Thymus (tissue), 11 donors: ENCODE data around the gene AGPAT2. TPM values are rescaled to one million over a fixed set of nuclear protein-coding genes. Genes with fewer than 3 reads are reported as not detected.
A peak's percentile ranks its signal among the peaks of the same experiment; 100 is the strongest.

Source experiments
- DNase-seq, 9 donors: peaks; one replicate each; pipeline ENCODE4 v3.0.0-alpha.2; 2013; ENCODE audit warnings: low spot score in 9 of 9, low read depth in 6 of 9, missing footprints in 1 of 9
- H3K27ac ChIP-seq, 2 donors: one replicate each; pipeline ENCODE4 v1.5.1; 2013; ENCODE audit warnings: control low read depth in 1 of 2, low read depth in 1 of 2, low read length in 1 of 2, mild to moderate bottlenecking in 1 of 2, moderate library complexity in 1 of 2
- H3K27me3 ChIP-seq, 2 donors: one replicate each; pipeline ENCODE4 v1.5.1; 2013; ENCODE audit warnings: low read length in 1 of 2; ENCODE audit not compliant: control insufficient read depth in 2 of 2, insufficient read depth in 1 of 2
- H3K36me3 ChIP-seq, 2 donors: one replicate each; pipeline ENCODE4 v1.5.1; 2013; ENCODE audit warnings: low read length in 1 of 2, mild to moderate bottlenecking in 1 of 2, moderate library complexity in 1 of 2; ENCODE audit not compliant: control insufficient read depth in 2 of 2, insufficient read depth in 2 of 2
- H3K4me1 ChIP-seq, 2 donors: one replicate each; pipeline ENCODE4 v1.5.1; 2013; ENCODE audit warnings: low read length in 2 of 2; ENCODE audit not compliant: control insufficient read depth in 2 of 2, insufficient read depth in 2 of 2
- H3K4me3 ChIP-seq, 2 donors: one replicate each; pipeline ENCODE4 v1.5.1; 2013; ENCODE audit warnings: low read length in 2 of 2, control low read depth in 1 of 2, mild to moderate bottlenecking in 1 of 2
- H3K9me3 ChIP-seq, 2 donors: one replicate each; pipeline ENCODE4 v1.5.1; 2013; ENCODE audit warnings: low read length in 1 of 2, mild to moderate bottlenecking in 1 of 2; ENCODE audit not compliant: control insufficient read depth in 2 of 2, insufficient read depth in 1 of 2
- WGBS: extraction: QIAGEN DNeasy Blood & Tissue Kit; methylation state at CpG from one replicate; pipeline ENCODE4 v1.1.7; 2013; 5-methylcytosine and 5-hydroxymethylcytosine counted together
- polyA plus RNA-seq: library from polyadenylated mRNA; stranded (reverse); fragments of 200-250 nt; gene quantifications from one replicate; pipeline ENCODE4 v1.2.3, GENCODE V29; 2013
- total RNA-seq: library from RNA; stranded (reverse); fragments of 120-200 nt; gene quantifications from one replicate; pipeline ENCODE4 v1.2.4, GENCODE V29; 2013
- donor health status: healthy.

Gene AGPAT2
- total and polyA plus RNA-seq, 2 donors, result 8.2 to 28.8 TPM

DNA sequence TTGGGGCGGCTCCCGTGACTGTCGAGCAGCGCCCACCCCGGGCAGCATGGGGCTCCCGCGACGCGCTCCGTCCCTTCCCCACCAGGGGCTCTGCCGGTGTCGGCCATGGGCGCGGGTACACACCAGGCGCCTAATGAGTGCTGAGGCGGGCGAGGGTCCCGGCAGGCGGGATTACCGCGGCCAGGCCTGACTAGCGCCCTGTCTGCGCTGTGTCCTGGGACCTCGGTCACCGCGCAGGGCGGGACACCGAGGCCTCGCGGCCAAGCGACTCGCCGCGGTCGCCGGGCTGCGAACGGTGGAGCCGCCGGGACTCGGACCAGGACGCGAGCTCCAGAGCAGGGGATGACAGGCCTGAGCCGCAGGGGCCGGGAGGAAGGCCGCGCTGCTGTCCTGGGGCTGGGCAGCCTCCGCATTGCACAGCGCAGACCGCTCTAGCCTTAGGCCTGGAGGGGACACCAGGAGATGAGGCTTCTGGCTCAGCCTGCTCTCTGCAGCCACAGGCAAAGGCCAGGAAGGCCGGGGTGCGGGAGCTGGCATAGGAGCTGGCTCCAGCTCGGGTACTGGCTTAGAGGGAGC is 41.4 kb upstream of the AGPAT2 start:
- peaks cover 28 to 31% of the 10 kb centered on the region in 2 donors for H3K36me3 ChIP-seq
- H3K27me3 ChIP-seq, result peaks cover 3 to 16% of the 10 kb centered on the region in 2 donors
- WGBS, result 4% methylated on average over 53 of the region's 53 CpGs
- H3K27ac ChIP-seq, result no peak overlapping the region
- H3K9me3 ChIP-seq, result peaks cover 0 to 9% of the 10 kb centered on the region in 2 donors
- peaks cover 9 to 35% of the 10 kb centered on the region in 2 donors for H3K4me1 ChIP-seq
- DNase-seq, result no peak
- peak overlapping the region; percentile 50 to 88 for H3K4me3 ChIP-seq

DNA sequence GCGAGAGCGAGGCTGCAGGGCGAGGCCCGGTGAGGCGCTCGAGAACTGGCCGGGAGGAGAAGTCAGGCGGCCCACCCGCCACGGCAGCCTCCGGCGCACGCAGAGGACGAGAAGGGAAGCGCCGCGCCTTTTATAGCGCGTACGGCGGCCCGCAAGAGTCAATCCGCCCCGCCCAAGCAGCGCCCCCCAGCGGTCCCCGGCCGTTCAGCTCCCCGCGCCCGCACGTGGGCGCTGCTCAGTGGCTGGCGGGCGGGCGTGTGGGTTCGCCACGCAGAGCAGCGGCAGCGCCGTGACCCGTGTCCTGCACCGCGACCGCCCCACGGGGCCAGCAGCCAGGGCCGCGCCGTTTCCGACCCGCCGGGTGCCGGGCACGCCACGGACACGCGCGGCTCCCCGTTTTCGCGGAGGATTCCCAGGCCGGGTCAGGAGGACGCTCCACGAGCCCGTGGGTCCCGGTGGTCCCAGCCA is 40.9 kb upstream of the AGPAT2 start:
- H3K4me1 ChIP-seq, result peaks cover 9 to 35% of the 10 kb centered on the region in 2 donors
- peaks cover 0 to 5% of the 10 kb centered on the region in 2 donors for H3K9me3 ChIP-seq
- peaks cover 3 to 16% of the 10 kb centered on the region in 2 donors for H3K27me3 ChIP-seq
- no peak overlapping the region for H3K27ac ChIP-seq
- H3K4me3 ChIP-seq, result peak overlapping the region; percentile 88 to 93
- peak; percentile 57 to 94 (median 82) for DNase-seq
- WGBS, result under 1% methylated on average over 66 of the region's 66 CpGs
- peaks cover 33 to 36% of the 10 kb centered on the region in 2 donors for H3K36me3 ChIP-seq

DNA sequence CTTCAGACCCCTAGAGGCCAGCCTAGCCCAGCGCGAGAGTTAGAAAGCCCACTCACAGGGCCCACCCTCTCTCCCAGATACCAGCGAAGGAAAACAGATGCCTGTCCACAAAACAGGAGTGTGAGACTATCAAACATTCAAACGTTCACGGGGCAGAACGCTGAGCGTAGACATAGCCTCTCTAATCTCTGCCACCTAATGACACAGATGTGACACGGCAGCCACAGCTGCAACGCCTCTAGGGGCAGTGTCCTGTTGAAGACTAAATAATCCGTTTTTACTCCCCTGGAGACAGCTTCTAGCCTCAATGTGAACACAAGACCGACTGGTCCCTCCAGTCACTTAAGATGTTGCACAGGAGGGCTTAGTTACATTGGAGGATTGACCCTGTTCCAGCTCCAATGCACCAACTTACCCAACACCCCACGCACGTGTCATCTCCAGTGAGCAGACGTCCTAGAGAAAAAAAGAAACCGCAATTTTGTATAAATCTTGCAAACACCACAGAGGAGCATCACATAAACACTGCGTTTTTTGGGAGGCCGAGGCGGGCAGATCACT is 39.5 kb upstream of the AGPAT2 start:
- 17% methylated on average over 18 of the region's 18 CpGs for WGBS
- Histone ChIP-seq H3K27me3 (peaks cover 3 to 16% of the 10 kb centered on the region in 2 donors), H3K36me3 (peaks cover 47% of the 10 kb centered on the region in 2 donors), H3K9me3 (peaks cover 0 to 5% of the 10 kb centered on the region in 2 donors), H3K4me1 (peaks cover 9 to 35% of the 10 kb centered on the region in 2 donors), H3K4me3 (peak overlapping the region; percentile 88 to 93), H3K27ac (no peak overlapping the region)
- peak in 3 of 9 donors; percentile 35 to 61 (median 39) for DNase-seq

DNA sequence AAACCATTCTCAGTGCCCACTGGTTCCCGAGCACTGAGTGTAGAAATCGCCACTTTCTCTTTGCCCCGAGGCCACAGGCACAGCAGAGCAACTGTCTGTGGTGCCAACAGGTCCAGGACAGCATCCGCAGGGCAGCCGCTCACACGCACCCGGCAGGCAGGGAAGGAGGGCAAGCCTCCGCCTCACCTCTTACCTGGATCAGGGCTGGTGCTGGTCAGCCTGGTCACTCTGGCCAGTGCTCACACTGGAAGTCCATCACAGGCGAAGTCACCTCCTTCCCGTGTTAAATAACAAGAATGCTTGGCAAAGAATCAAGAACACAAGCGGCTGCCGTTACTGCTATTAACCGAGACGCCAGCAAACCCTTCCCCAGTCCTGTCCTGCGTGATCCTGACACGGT is 38.9 kb upstream of the AGPAT2 start:
- H3K27me3 ChIP-seq, result peaks cover 3 to 16% of the 10 kb centered on the region in 2 donors
- peaks cover 9 to 35% of the 10 kb centered on the region in 2 donors for H3K4me1 ChIP-seq
- no peak overlapping the region for H3K27ac ChIP-seq
- peaks cover 0 to 5% of the 10 kb centered on the region in 2 donors for H3K9me3 ChIP-seq
- no peak for DNase-seq
- H3K4me3 ChIP-seq, result peak overlapping the region in 1 of 2 donors; percentile 93
- peaks cover 52 to 53% of the 10 kb centered on the region in 2 donors for H3K36me3 ChIP-seq
- 85% methylated on average over 16 of the region's 16 CpGs for WGBS

DNA sequence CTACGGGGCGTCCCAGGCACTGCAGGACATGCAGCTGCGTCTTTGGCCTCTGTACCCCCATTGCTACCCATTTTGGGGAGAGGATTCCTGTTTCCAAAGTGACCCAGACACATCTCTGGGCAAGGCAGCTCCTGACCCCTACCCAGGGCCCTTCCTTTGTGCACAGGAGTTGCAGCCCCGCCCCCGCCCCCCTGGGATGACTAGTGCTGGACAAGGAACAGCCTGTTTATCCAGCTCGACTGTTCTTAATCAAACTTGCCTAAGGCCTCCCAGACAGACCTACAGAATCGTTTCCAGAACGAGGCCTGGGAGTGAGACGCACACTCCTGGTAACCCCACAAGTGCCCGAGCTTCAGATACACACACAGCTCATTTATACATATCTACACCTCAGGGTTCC is 38.4 kb upstream of the AGPAT2 start:
- H3K36me3 ChIP-seq, result peaks cover 55 to 57% of the 10 kb centered on the region in 2 donors
- no peak for DNase-seq
- H3K27ac ChIP-seq, result no peak overlapping the region
- WGBS, result 93% methylated on average over 10 of the region's 10 CpGs
- H3K4me3 ChIP-seq, result no peak overlapping the region
- peaks cover 9 to 35% of the 10 kb centered on the region in 2 donors for H3K4me1 ChIP-seq
- H3K27me3 ChIP-seq, result peaks cover 3 to 16% of the 10 kb centered on the region in 2 donors
- peaks cover 0 to 5% of the 10 kb centered on the region in 2 donors for H3K9me3 ChIP-seq

DNA sequence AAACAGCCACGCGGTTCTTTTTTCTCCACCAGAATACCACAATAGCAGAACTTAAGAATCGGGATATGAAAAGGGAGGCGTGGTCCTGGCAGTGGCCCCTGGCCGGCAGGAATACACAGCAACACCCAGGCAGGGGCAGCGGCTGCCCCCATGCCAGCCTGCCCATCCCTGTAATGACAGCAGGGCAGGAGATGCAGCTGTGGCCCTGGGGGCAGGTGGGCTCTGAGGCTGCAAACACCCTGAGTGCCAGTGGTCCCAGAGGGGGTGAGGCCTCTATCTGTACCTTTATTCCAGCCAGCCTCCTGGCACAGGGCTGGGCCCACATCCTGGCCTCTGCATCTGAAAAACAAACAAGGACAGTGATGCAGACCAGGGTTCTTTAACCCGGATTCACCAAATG is 37.5 kb upstream of the AGPAT2 start:
- 94% methylated on average over 7 of the region's 7 CpGs for WGBS
- peaks cover 9 to 35% of the 10 kb centered on the region in 2 donors for H3K4me1 ChIP-seq
- no peak for DNase-seq

DNA sequence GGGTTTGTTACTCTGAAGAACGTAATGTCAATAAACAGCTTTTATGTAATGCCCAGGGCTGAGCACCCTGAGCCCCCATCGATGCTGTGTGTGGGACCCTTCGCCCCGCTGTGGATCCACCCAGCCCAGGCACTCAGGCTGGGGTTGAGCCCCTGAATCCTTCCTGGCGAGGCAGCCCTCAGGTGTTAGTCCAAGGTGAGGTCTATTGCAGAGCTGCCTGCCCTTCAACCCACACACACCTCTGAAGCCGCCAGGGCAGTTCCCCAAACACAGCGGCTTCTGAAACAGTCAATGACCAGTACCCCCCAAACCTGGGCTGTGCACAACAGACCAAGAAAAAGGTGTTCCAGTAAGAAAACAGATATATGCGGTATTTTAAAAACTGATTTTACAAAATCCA is 36.7 kb upstream of the AGPAT2 start:
- Histone ChIP-seq H3K9me3 (peaks cover 0 to 1% of the 10 kb centered on the region in 2 donors), H3K27ac (no peak overlapping the region), H3K4me3 (no peak overlapping the region), H3K27me3 (peaks cover 2 to 9% of the 10 kb centered on the region in 2 donors), H3K36me3 (peaks cover 57% of the 10 kb centered on the region in 2 donors), H3K4me1 (peaks cover 9 to 29% of the 10 kb centered on the region in 2 donors)
- DNase-seq, result no peak
- 98% methylated on average over 8 of the region's 8 CpGs for whole genome bisulfite sequencing

More for the DNA sequence above, 37.5 kb upstream of the AGPAT2 start:
- peaks cover 3 to 16% of the 10 kb centered on the region in 2 donors for H3K27me3 ChIP-seq
- peaks cover 57% of the 10 kb centered on the region in 2 donors for H3K36me3 ChIP-seq
- H3K27ac ChIP-seq, result no peak overlapping the region
- H3K4me3 ChIP-seq, result no peak overlapping the region
- peaks cover 0 to 5% of the 10 kb centered on the region in 2 donors for H3K9me3 ChIP-seq

DNA sequence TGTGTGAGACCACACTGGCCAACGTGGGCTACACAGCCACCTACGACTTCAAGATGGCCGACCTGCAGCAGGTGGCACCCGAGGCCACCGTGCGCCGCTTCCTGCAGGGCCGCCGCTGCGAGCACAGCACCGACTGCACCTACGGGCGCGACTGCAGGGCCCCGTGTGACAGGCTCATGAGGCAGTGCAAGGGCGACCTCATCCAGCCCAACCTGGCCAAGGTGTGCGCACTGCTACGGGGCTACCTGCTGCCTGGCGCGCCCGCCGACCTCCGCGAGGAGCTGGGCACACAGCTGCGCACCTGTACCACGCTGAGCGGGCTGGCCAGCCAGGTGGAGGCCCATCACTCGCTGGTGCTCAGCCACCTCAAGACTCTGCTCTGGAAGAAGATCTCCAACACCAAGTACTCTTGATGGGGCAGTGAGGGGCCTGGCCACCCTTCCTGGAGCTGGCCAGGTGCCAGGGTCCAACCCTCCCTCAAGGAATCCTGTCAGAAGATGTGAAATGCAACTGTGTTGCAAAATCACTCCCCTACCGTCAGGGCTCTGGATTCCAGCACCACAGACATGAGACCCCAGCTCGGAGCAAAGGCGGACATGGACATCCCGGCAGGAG is 36.2 kb upstream of the AGPAT2 start:
- no peak for DNase-seq

DNA sequence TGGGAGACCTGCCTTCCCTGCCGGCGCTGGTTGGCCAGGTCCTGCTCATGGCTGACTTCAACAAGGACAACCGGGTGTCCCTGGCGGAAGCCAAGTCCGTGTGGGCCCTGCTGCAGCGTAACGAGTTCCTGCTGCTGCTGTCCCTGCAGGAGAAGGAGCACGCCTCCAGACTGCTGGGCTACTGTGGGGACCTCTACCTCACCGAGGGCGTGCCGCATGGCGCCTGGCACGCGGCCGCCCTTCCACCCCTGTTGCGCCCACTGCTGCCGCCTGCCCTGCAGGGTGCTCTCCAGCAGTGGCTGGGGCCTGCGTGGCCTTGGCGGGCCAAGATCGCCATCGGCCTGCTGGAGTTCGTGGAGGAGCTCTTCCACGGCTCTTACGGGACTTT is 35.7 kb upstream of the AGPAT2 start:
- no peak for DNase-seq
- WGBS, result 97% methylated on average over 24 of the region's 24 CpGs
- Histone ChIP-seq H3K27ac (no peak overlapping the region), H3K4me1 (peaks cover 9 to 23% of the 10 kb centered on the region in 2 donors), H3K27me3 (peaks cover 0 to 2% of the 10 kb centered on the region in 2 donors), H3K36me3 (peaks cover 57% of the 10 kb centered on the region in 2 donors), H3K4me3 (no peak overlapping the region), H3K9me3 (no peaks in the 10 kb centered on the region)

More for the DNA sequence above, 36.2 kb upstream of the AGPAT2 start:
- Histone ChIP-seq H3K4me1 (peaks cover 9 to 25% of the 10 kb centered on the region in 2 donors), H3K9me3 (no peaks in the 10 kb centered on the region), H3K27ac (no peak overlapping the region), H3K27me3 (peaks cover 0 to 4% of the 10 kb centered on the region in 2 donors), H3K36me3 (peaks cover 57% of the 10 kb centered on the region in 2 donors), H3K4me3 (no peak overlapping the region)
- WGBS, result 97% methylated on average over 32 of the region's 32 CpGs
